GM20431 (cell line): ENCODE data around the gene COL6A1.
"Not testable (repeated sequence)": the region's sequence is repeated elsewhere in the genome, so short reads cannot be mapped to it uniquely, and the experiment has no call there.

ENCODE experiments used
- in situ Hi-C: fragments of 300-500 bp; cut with MseI, MboI; formaldehyde crosslinking; loops from one replicate; pipeline ENCODE4 v1.15.0; 2020; ENCODE audit warnings: low sequenced_read_pairs; ENCODE audit not compliant: unreplicated experiment

Gene COL6A1

DNA sequence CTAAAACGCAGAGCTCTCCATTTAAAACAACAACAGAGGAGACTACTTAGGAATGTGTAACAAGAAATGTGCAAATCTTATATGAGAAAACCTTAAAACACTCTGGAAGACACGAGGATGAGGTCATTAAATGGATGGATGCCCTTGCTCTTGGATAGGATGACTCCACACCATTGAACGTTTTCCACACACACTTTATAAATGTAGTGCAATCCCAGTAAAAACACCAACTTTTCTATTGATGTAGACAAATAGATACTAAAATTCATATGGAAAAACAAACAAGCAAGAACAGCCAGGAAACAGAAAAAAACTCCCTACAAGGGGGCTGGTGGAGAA lies 18.4 kb upstream of the COL6A1 start:
- in situ Hi-C loops, result no loop called here

DNA sequence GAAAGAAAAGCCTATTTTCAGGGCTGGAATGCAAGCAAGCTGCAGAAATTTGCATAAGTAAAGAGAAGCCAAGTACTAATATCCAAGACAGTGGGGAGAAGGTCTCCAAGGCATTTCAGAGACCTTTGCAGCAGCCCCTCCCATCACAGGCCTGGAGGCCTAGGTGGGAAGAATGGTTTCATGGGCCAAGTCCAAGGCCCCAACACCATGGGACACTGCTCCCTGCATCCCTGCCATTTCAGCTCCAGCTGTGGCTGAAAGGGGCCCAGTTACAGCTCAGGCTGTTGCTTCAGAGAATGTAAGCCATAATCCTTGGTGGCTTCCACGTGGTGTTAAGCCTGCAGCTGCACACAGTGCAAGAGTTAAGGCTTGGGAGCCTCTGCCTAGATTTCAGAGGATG lies 16.9 kb upstream of the COL6A1 start:
- in situ Hi-C loops, result no loop called here

DNA sequence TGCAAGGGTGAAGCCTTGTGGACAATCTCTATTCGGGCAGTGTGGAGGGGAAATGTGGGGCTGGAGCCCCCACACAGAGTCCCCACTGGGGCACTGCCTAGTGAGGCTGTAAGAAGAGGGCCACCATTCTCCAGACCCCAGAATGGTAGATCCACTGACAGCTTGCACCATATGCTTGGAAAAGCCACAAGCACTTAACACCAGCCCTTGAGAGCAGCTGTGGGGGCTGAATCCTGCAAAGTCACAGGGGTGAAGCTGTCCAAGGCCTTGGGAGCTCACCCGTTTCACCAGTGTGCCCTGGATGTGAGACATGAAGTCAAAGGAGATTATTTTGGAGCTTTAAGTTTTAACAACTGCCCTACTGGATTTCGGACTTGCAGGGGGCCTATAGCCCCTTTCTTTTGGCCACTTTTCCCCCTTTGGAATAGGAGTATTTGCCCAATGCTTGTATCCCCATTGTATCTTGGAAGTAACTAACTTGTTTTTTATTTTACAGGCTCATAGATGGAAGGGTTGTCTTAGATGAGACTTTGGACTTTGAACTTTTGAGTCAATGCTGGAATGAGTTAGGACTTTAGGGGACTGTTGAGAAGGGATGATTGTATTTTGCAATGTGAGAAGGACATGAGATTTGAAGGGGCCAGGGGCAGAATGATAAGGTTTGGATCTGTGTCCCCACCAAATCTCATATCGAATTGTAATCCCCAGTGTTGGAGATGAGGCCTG lies 16.3 kb upstream of the COL6A1 start:
- in situ Hi-C loops, result no loop called here

DNA sequence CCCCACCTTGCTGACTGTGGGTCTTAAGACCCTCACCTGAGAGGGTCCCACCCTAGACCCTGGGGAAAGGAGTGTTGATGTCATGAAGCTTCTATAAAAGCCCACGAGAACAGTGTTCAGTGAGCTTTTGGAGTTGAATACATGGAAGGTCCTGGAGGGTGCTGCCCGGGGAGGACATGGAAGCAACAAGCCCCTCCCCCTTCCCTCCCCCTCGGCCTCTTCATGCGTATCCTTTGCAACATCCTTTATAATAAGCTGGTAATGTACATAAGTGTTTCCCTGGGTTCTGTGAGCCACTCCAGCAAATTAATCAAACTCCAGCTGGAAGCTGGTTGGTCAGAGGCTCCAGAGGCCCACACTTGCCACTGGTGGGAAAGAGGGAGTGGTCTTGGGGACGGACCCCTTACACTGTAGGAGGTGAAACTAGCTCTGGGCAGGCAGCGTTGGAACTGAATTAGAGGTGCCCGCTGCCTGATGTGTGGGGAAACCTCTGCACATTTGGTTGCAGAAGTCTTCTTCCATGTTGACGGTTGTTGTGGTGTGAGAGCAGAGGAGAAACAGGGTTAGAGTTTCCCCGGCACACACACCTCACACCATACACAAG lies 14.7 kb upstream of the COL6A1 start:
- in situ Hi-C loops, result no loop called here

DNA sequence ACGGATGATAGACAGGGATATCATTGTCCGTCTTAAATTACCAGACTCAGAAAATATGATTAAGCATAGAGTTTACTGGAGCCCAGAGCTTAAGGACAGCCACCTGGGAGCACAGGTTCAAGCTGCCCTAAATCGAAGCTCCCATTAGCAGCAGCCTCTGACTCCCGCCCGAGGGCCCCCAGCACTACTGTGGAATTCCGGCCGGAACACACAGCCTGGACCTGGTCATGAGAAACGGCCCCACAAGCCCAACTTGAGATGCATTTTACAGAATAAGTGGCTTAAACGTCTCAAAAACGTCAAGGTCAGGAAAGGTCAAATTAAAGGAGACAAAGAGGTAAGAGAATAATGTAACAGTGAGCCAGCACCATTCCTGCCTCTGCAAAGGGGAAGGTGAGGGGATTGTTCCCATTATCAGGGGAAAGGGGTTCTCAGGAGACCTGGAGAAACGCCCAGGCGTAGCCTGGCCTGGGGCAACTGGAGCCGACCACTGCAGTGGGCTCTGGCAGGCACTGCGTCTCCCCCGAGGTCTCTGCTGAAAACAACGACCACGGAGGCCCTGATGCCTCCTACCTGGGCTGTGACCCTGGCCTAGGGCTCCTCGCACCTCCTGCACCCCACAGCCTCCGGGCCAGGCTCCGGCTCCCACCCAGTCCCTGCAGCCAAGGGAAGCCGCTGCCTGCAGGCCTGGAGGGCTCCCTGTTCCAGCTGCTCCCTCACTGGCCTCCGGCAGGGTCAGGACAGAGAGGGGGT lies 11.5 kb upstream of the COL6A1 start:
- in situ Hi-C loops, result no loop called here

DNA sequence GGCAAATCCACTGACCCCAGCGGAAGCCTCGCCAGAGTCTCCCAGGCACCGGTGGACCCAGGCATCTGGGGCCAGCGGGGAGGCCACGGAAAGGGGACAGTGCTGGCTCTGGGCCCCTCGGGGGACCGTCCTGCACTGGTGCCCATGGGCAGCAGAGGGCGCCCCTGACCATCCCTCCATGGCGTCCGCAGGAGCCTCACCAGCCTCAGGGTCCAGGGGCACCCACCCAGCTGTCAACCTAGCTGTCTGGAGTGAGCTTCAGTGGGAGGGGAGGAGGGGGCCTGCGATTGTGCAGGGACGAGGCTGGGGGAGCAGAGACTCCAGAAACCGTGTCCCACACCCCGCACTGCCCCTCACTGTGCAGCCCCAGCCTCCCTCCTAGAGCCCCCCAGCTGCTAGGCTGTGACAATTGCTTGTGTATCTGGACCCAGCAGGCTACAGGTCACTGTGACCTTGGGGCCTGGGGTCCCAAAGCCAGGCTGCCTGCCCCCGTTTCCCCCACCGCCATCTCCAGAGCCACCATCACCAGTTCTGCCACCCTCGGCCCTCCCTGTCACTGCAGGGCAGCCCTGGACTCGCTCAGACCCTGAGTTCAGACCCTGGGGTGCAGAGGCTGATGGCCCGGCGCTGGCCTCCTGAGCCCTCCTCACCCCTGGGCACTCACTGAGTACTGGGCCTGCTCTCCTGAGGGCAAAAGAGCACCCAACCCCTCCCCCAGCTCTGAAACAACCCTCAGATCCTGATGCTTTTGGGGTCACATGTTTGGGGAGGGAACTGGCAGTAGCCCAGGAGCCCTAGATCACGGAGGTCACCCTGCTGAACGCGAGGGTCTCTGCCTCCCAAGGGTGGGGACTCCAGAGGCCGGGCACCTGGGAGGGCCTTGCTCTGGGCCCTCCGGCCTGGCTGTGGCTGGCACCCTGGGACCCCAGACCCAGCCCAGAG lies 10.6 kb upstream of the COL6A1 start:
- in situ Hi-C loops, result no loop called here

DNA sequence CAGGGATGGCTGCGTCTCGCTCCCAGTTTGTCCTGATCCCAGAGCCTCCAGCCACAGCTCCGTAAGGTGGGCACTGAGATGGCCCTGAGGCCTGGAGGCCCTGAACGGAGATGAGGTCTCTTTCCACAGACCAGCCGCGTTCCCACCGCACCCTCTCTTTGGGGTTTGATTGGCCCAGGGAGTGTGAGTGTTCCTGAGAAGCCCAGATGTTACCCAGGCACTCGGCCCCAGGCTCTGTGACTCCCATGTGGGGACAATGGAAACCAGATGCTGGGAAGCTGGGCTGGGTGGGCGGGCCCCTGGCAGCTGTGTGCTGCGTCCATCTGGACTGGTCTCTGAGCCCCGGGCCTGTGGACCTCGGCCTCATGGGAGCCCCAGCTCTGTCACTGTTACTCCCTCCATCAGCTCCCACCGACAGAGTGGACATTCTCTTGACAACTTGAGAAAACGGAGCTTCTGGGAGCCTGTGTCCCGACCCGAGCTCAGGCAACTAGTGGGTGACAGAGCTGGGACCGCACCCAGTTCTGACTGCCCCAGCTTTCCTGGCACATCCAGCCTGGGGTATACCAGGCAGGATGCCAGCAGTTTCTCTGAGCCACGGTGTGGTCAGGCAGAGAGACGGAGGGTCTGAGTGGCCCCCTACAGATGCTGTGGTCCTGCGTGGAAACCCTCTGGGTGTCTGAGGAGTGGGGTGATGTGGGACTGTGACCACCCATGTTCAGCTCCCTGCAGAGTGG lies 9.8 kb upstream of the COL6A1 start:
- in situ Hi-C loops, result no loop called here

DNA sequence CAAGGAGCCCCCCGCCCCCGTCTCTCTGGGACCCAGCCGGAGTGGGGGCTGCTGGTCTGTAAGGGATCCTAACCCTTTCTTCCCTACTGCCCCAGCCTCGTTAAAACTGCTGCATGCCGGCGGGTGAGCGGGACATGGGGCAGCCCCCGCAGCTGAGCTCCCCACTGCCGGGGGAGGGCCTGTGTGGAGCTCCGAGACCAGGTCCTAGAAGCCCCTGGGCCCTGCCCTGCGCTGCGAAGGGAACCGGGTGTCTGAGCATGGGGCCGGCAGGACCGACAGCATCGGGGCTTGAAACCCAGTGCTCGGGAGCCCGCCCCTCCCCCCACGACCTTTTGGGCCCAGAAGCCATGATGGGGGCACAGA lies 9.2 kb upstream of the COL6A1 start:
- in situ Hi-C loops, result no loop called here

DNA sequence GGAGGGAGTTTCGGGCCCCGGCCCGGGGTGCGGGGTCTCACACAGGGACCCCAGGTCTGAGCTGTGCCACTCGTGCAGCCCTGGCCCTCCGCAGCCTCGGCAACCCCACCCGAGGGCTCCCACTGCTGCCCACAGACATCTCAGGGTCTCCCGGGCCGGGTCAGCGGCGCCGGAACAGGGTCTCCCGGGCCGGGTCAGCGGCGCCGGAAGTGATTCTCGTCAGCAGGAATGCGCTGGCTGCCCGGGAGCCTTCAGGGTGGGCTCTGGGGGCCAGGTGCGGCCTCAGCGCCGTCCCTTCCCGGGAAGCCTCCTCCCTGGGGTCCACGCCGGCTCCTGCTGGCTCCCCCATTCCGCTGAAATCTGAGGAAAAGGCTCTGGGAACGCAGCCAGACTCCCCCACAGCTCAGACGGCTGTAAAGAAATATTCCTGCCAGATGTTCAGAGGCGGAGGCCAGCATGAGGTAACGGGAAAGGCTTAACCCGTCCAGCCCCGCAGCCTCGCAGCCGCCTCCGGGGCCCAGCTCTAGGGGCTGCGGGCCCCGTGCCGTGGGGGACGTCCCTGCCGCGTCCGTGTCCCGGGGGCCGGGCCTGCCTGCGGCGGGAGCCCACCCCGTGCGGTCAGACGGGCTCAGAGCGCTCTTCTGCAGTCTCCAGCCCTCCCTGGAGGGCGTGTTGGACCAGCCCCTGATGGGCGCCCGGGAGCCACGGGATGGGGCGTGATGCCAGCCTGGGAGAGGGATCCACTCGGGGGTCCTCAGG lies 8.7 kb upstream of the COL6A1 start:
- in situ Hi-C loops, result no loop called here

DNA sequence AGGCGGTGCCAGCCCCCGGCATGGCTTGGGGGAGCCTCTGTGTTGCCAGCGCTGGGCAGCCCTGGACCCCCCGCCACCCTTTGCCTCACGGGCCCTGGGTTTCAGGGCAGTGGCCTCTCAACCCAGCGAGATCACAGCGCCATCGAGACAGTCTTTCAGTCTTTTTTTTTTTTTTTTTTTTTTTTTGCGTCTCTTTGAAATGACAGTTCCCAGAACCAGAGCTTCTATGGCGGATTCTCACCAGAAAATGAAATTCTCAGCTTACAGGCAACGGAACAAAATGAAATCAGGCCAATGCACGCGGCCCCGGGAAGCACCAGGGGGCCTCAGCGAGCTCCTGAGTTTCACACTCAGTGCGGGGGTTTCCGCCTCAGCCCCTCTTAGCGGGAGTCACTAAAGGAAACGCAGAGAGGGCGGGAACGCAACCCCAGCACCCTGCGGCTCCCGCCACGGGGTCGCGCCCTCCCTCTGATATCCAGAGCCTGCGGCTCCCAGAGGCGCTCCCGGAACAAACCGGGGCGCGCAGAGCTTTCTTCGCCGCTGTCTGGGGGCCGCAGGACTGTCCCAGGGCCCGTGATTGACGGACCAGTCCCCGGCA lies 8.0 kb upstream of the COL6A1 start:
- in situ Hi-C loops, result no loop called here

DNA sequence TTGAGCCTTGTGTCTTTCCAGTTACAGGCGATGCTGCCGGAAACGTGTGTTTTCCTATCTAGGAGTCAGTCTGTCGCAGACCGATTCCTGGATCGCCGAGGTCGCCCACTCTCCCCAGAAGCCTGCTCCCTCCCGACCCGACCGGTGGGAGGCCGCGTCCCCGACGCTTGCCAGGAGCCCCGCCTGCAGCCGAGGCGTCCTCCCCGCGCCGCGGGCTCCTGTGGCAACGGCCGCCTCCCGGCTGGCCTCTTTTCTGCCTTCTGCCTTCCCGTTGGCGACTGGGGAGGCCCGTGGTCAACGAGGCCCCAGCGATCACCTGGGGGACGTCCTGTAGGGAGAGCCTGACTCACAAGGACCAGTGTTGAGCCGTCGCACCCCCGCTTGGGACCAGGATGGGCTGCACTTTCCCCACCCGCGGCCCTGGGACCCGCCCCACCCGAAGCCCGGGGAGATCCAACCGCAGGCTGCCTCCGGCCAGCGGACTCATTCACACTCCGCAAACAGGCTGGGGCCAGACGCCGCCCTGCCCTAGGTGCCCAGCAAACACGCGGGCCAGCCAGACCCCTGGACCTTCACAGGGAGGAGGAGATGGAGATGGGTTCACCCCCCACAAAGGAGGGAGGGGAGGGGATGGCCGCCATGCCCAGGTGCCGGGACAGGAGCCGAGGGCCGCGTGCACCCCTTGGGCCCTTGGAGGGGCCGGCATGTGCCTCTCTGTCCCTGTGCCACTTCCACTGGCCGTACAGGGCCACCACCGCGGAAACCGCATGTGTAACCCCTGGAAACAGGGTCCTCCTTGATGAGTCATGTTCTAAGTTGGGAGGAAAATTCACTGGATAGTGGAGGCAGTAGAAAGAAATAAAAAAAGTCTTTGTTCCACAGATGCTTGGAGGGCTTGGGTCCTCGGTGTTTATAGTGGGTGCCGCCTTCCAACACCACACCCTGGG lies 7.2 kb upstream of the COL6A1 start:
- in situ Hi-C loops, result no loop called here

DNA sequence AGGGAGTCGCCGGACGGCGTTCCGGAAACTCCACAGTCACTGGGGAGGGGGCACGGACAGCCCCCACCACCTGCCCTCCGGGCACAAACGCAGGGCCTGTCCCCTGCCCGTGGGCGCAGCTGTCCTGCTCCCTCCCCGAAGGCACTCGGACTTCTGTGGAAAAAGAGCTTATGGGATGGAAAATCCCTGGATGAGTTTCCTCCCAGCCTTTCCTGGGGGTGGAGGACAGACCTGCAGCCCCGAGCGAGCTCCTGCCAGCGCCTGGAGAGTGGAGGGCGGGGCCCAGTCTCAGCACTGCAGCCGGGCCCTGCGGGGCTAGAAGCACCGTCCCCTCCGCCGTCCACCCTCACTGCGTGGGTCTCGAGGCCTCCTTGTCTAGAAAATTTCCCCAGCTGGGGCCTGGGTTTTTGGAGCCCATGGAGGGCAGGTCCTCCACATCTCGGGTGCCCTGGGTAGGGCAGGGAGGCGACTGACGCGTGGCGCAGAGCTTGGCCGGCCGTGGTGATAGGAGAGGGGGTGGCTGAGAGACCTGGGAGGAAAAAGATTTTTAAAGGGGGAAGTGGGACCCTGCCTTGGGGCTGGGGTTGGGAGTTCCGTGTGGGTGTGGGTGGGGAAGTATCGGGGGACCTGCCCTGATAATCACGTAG lies 6.4 kb upstream of the COL6A1 start:
- in situ Hi-C loops, result no loop called here

DNA sequence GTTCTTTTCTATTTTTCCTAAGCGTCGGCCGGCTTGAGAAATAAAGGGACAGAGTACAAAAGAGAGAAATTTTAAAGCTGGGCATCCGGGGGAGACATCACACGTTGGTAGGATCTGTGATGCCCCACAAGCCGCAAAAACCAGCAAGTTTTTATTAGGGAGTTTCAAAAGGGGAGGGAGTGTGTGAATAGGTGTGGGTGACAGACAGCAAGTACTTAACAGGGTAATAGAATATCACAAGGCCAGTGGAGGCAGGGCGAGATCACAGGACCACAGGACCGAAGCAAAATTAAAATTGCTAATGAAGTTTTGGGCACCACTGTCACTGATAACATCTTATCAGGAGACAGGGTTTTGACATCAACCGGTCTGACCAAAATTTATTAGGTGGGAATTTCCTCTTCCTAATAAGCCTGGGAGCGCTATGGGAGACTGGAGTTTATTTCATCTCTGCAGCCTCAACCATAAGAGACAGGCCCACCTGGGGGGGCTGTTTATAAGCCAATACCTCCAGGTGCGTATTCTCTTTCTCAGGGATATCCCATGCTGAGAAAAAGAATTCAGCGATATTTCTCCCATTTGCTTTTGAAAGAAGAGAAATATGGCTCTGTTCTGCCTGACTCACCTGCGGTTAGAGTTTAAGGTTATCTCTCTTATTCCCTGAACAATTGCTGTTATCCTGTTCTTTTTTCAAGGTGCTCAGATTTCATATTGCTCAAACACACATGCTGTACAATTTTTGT lies 5.7 kb upstream of the COL6A1 start:
- in situ Hi-C loops, result not testable (repeated sequence)

DNA sequence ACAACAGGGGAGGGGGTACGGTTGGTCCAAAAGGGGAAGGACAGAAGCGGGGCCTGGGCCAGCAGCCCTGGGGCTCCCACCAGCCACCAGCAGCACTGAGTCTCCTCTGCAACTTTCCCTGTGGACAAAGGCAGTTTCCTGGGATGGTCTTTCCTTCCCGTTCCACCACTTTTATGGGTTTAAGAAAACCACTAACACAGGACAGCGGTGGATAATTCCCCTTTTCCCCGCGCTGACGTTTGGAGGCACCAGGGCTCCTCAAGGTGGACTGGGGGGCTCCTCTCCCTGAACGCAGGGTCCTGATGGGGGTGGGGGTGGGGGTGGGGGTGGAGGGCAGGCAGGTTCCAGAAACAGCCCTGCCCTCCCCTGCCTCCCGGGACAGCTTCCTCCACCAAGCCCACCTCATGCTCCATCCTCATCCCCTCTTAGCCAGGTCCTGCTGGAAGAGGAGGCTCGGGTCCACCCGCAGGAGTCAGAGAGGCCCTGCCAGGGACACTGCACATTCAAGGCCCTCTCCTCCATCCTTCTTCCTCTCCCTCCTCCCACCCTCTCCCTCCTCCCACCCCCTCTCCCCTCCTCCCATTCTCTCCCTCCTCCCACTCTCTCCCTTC lies 4.8 kb upstream of the COL6A1 start:
- in situ Hi-C loops, result no loop called here

DNA sequence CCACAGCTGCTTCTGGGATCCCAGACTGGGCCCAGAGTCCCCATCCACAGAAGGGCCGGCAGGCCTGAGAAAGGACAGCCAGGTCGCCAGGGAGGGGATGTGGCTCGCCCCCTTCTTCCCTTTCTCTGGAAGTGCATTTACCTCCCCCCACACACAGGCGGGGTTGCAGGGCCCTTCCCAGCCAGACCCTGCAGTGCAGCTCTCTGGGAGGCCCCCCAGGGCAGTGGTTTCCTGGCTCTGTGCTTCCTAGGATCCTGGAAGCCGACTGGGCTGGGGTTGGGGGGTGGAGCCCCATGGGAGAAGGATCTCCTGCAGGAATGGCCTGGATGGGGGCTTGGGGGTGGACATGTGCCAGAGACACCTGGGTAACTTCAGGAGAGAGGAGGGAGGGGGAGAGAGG lies 4.2 kb upstream of the COL6A1 start:
- in situ Hi-C loops, result no loop called here

DNA sequence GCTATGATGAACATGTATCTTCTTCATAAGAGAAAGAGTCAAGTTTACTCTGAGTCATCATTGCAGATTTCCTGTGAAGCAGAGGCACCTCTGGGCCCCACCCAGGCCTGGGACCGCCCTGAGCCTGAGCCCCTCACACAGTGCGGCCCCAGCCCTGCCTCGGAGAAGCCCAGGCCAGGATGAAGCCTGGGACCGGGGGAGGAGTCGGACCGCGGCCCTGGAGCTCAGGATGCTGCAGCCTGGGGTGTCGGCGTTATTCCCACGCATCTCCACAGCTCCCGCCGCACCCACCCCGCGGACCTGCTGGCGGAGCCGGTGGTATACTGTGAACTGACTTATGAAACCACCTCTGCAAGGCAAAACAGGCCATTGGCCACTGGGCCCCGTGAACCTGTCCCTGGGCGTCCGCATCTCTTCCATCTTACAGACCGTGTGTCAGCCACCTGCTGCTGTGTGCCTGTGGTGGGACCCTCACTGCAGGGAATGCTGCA lies 2.4 kb upstream of the COL6A1 start:
- in situ Hi-C loops, result no loop called here
